GM15510 (cell line): Measurements from ENCODE around the gene BCKDHB.

Experiments
- POLR2A ChIP-seq: IDR thresholded peaks from 3 replicates; pipeline ENCODE4 v1.6.1; 2011; ENCODE audit warnings: borderline replicate concordance; ENCODE audit not compliant: insufficient read length; ENCODE audit errors: extremely low read depth

Gene BCKDHB

GRCh38 chr6:80106418-80107235 lies at the start of gene BCKDHB:
TSS of gene BCKDHB (plus strand) at chr6:80106671. CDS start at chr6:80106694, 23 bp downstream.
- TF ChIP-seq POLR2A: peak; percentile 94

GRCh38 chr6:80060774-80061173 lies 45.7 kb upstream of the BCKDHB start:
- no peak for TF ChIP-seq POLR2A

- no peak for TF ChIP-seq POLR2A
These were observed 29.4 kb upstream of the BCKDHB start for GRCh38 chr6:80077067-80077466.

GRCh38 chr6:80088637-80089036 lies 17.8 kb upstream of the BCKDHB start:
- no peak for TF ChIP-seq POLR2A

- no peak for TF ChIP-seq POLR2A
These were observed 15.0 kb upstream of the BCKDHB start for GRCh38 chr6:80091506-80091905.

GRCh38 chr6:80094017-80094416 lies 12.5 kb upstream of the BCKDHB start:
- TF ChIP-seq POLR2A: no peak

- TF ChIP-seq POLR2A: no peak
These were observed 10.9 kb upstream of the BCKDHB start for GRCh38 chr6:80095600-80095999.

- no peak for TF ChIP-seq POLR2A
These were observed 8.1 kb upstream of the BCKDHB start for GRCh38 chr6:80098392-80098791.

GRCh38 chr6:80104520-80104919 lies 2.0 kb upstream of the BCKDHB start:
- TF ChIP-seq POLR2A: no peak

GRCh38 chr6:80105972-80106417 lies 476 bp upstream of the BCKDHB start:
- TF ChIP-seq POLR2A: no peak

GRCh38 chr6:80126657-80127345 lies 20.3 kb downstream of the BCKDHB start:
- TF ChIP-seq POLR2A: no peak

- no peak for TF ChIP-seq POLR2A
These were observed 23.0 kb downstream of the BCKDHB start for GRCh38 chr6:80129485-80129884.

GRCh38 chr6:80133020-80133419 lies 26.5 kb downstream of the BCKDHB start:
- TF ChIP-seq POLR2A: no peak

- no peak for TF ChIP-seq POLR2A
These were observed 27.6 kb downstream of the BCKDHB start for GRCh38 chr6:80134065-80134464.

GRCh38 chr6:80142586-80142985 lies 36.1 kb downstream of the BCKDHB start:
- no peak for TF ChIP-seq POLR2A

- no peak for TF ChIP-seq POLR2A
These were observed 37.0 kb downstream of the BCKDHB start for GRCh38 chr6:80143419-80143937.

GRCh38 chr6:80144753-80145315 lies 38.4 kb downstream of the BCKDHB start:
- no peak for TF ChIP-seq POLR2A
